Hepatocyte (in vitro differentiated cells): ENCODE measurements around the gene BCL2L12.

ENCODE experiments used
- CTCF ChIP-seq: fragments of 200-600 bp; sonication (generic); IDR thresholded peaks from 2 replicates; pipeline ENCODE4 v1.5.1; 2016; ENCODE audit warnings: antibody characterized with exemption, mild to moderate bottlenecking; ENCODE audit not compliant: poor library complexity
- EZH2phosphoT487 ChIP-seq: fragments of 200-600 bp; sonication (generic); IDR thresholded peaks from one replicate; pipeline ENCODE4 v1.6.1; 2018; ENCODE audit warnings: antibody characterized with exemption, mild to moderate bottlenecking, low read depth, moderate library complexity; ENCODE audit not compliant: unreplicated experiment, severe bottlenecking

GRCh38 chr19:49677231-49677900, 11.6 kb downstream of the BCL2L12 start, which contains the start of gene PRMT1:
- no peak for TF ChIP-seq CTCF
- TF ChIP-seq EZH2phosphoT487, result no peak
